DMS114 treated with DMSO at 0.1 percent for 48 hours (cell line): ENCODE data around the gene PGC.

ENCODE experiments used
- DNase-seq: peaks from one replicate; lab custom pipeline; 2025; ENCODE audit not compliant: unreplicated experiment; lab: John Stamatoyannopoulos, UW

PGC gene

DNA sequence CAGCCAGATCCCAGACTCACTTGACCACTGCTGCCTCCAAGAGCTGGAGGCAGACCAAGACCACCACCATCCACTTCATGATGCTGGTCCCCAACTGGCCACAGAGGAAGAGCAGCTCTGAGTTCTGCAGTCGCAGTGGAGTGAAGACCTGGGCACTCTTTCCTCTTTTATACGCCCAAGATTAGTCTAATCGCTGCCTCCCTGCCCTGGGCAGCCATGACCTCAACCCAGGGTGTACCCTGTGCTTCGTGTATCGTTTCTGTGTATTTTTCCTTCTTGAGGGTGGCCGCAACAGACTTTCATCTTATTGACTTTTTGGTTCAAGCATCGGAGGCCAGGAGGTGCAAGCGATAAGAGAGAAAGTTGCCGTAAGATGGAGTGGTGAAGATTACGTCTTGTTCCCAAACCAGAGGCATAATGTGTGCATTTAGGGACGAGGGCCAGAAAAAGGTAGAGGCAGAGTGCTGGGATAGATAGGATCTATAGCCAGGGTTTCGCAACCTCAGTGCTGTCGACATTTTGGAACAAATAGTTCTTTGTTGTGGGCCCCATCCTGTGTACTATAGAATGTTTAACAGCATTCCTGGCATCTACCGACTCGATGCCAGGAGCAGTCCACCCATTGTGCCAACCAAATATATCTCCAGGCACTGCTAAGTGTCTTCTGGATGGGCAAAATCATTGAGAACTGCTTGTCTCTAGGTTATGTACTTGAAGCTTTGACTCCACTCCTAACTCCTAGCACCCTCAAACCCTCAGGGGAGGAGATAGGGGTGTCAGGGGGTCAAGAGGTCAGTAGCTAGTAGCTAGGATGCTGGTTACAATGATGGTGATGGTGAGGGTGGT is at the start of gene PGC:
TSS of gene PGC (minus strand) at position 142 of the 846 bp plus-strand sequence. CDS start at position 79, 63 bp downstream.
- no peak for DNase-seq

DNA sequence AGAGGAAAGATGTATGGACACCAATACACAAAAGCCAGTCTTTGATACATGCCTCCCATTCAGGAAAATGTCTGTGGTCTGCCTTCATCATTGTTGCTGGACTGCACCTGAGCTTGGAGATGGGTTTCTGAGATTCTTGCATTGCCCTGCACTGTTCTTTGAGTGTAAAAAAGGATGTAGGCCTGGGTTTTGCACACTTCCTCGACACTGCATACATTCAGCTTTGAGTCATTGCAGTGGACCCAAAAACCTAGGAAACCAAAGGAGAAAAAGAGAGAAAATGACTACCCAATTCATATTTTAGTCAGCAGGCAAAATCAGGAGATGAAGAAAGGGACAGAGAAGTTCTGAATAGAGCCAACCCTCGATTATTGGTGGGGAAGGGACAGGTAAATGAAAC is 49.3 kb upstream of the PGC start:
- no peak for DNase-seq

DNA sequence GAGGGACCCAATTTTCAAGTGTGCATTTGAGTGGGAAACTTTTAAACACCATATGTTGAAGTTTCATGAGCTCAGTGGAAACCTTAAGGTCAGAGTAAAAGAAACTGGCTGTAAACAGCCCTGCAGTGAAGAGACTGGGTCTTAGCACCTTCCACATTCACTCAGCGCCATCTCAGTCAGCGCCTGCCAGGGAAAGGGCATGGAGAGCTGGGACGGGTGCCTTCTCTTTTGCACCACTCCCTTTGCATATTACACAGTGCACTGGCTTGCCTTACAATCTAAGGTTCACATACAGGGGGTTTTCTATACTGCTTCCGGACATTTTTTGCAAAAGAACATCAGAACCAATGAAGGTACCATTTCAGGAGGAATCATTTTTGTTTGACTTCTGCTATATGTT is 44.8 kb upstream of the PGC start:
- no peak for DNase-seq

DNA sequence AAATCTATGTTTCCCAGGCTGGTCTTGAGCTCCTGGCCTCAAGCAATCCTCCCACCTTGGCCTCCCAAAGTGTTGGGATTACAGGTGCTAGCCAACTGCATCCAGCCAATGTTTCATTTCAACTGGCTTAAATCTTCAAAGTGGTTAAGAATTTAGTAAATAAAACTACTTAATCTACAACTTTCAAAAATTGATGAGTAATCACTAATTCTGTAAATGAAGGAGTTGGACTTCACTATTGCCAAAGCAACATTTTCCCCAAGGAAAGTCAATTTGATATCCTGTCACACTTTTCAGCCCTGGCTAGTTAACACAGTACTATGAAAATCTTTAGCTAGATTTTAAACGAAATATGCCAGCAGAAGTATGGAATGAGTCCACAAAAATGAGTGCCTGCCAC is 44.1 kb upstream of the PGC start:
- no peak for DNase-seq

DNA sequence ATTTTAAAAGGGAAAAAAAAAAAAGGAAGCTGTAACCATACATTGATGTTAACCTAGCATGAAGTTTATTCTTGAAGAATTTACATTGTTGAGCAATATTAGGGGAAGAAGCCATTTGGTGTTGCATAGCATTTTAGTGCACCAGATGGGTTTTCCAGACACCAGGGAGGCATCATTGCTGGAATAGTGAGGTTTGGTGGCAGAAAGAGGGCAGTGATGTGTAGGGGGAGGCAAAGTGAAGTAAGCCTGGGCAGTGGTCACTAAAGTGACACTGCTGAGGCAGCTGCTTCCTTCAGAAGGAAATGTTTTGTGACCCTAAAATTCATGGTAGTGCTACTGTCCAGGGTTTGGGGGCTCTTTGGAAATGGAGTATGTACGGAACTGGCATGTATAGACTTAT is 42.8 kb upstream of the PGC start:
- no peak for DNase-seq

DNA sequence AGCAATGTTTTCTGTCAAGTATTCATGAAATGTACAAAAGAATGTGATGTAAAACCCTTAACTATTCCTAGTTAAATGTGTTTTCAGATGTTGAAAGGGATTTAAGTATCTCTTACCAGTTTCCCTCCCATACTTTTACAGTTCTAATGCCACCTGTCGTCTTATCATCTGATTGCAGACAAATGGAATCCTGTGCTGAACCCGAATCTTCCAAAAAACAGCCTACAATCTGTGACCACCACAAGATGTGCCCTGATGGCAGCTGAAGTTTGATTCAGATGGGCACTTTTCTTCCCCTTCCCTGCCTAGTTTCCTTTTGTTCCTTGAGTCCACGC is 42.2 kb upstream of the PGC start:
- DNase-seq, result no peak

DNA sequence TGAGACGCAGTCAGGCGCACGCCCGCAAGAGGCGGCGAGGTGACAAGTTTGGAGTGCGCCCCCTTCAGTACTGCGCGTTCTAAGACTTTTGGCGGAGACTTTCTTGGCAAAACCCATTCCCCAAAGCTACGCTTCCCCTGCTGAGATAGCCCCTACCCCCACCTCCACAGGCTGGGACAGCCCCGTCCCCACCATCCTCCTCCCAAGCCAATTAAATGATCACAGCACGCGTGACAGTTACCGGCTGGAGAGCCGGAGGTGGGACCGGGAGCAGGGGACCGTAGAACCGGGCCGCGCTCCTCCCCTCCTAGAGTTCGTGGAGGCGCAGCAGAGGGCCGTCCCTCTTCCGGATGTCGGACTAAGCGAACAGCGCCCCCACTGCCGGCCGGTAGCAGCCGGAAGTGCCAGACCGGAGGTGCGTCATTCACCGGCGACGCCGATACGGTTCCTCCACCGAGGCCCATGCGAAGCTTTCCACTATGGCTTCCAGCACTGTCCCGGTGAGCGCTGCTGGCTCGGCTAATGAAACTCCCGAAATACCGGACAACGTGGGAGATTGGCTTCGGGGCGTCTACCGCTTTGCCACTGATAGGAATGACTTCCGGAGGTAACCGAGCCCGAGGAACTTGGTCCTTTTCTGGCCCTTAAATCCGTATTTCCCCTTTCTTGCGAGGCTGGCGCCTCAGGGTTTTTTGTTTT is 40.2 kb upstream of the PGC start, which contains the start of gene TOMM6:
TSS of gene TOMM6 (plus strand) at position 476 of the 699 bp plus-strand sequence. CDS start at position 480, 4 bp downstream.
- peak; percentile 94 for DNase-seq

DNA sequence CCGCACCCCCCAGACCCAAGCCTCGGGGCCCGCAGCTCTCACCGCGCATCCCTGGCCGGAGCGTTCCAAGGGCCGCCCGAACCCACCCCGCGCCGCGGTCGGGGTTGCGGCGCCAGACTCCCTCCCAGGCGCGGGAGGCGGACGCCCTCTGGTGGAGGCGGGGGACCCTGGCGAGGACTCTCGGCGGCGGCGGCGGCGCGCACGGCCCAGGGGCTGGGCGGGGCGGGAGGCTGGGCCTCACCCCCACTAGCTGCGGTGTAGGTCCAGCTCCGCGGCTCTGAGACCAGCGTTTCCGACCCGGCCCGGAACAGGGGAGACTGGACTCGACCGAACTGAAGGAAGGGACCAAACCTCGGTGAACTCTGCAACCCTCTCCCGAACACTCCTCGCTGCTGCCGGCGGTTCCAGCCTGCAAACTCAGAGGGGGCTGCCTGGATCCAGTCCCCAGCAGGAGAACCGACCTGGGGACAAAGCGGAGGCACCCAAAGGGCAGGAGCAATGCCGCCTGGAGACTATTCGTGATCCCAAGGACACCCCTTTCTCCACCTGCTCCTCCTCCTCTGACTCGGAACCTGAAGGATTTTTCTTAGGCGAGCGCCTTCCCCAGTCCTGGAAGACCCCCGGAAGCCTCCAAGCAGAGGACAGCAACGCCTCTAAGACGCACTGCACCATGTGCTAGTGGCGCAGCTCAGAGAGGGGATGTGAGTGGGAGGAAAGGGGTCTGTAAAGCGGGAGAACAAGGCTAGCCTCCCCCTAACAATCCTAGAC is 39.4 kb upstream of the PGC start:
- peak; percentile 68 for DNase-seq

DNA sequence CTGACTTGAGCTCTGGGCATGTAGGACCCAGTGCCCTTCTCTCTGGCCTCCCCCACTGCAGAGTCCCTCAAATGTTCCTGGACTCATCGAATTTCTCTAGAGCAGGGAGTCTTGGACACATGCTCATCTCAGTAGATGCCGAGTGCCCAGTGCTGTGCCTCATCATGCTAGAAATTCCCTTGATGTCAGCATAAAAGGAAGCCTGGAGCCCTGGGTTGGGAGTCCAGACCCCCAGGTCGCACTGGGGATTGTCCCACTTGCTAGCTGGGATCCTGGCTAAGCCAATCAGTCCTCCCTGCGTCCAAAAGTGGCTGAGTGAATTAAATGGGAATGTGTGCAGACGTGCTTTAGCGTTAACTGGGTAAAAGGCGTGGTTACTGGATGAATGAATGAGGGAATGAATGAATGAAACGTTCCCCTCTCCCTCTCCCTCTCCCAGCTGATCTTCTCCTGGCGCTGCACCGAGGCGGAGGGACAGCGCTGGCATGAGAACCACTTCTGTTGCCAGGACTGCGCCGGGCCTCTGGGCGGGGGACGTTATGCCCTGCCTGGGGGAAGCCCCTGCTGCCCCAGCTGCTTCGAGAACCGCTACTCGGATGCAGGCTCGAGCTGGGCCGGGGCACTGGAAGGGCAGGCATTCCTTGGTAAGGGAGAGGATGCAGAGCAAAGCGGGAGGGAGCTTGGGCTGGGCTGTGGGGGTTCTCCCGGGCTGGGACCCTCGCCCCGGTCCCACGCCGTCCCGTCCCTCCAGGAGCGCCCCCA is 38.7 kb upstream of the PGC start:
- DNase-seq, result no peak

DNA sequence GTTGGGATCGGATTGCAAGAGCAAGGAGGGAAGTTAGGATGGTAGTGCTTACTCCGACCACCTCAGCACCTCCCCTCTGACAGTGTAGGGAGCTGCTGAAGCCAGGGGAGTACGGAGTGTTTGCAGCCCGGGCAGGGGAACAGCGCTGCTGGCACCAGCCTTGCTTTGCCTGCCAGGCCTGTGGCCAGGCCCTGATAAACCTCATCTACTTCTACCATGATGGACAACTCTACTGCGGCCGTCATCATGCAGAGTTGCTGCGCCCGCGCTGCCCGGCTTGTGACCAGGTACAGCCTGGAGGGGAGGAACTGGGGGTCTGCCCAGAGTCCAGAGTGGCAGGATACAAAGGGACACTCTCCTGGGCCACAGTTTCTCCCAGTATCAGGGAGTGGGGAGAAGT is 38.1 kb upstream of the PGC start:
- no peak for DNase-seq

DNA sequence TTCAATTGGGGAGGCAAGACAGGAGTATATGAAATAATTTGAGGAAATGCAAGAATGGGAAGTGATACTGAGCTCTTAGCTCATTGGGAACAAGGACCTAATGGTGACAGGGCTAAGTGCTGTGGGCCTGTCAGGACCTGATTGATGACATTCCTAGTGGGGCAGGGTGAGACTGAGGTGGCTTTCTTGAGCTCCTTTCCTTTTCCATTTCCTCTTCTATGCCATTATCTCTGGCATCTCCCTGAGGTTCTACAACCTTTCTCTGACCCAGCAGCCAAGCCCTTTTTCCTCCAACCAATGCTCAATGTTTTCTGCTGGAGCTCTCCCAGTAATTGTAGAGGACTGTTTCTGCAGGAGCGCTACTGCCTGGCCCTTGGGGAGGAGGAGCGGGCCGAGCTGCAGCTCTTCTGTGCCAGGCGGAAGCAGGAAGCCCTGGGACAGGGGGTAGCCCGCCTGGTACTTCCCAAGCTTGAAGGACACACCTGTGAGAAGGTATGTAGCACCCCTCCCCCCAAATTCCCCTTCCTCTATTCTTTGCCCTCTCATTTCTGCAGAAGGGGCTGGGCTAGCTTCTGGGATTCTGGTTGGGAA is 37.5 kb upstream of the PGC start:
- no peak for DNase-seq

DNA sequence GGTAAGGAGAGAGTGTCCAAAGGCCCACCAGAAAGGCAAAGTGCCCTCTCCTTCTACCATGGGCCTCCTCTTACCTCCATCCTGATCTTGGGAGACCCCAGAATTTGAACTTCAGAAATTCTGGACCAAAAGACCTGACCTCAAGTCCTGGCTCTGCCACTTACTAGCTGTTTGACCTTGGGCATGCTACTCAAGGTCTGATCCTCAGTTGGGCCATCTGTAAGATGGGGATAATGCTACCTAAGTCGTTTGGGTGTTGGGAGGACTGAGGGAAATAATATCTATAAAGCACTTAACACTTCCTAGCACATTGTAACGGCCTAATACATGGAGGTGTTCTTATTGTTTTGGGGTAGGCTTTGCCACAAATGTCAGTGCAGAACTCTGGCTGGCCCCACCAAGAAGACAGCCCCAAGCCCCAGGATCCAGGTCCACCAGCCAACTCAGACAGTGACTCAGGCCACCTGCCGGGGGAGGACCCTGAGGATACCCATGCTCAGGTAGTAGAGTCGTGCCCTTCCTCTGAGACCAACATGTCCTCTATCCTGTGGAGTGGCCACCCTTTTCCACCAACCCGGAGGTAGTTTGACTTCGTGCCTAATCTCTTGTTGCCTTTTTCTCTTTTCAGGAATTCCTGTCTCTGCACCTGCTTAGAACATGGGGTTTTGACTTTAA is 36.0 kb upstream of the PGC start:
- no peak for DNase-seq

DNA sequence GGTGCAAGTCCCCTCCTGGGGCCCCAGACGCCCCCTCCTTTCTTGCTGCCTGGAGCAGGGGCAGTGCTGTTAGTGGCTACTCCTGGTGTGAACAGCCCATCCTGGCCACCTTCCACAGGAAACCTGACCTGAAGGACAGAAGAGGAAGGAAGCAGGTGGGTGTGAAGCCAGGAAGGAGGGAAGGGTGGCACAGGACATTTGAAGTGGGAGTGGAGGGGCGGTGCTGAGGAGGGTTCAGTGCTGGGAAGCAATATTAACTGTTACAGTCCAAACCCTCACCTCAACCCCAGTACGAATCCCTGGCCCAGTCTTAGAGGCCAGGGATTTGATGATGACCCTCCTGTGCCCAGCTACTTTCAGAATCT is 34.2 kb upstream of the PGC start:
- no peak for DNase-seq

DNA sequence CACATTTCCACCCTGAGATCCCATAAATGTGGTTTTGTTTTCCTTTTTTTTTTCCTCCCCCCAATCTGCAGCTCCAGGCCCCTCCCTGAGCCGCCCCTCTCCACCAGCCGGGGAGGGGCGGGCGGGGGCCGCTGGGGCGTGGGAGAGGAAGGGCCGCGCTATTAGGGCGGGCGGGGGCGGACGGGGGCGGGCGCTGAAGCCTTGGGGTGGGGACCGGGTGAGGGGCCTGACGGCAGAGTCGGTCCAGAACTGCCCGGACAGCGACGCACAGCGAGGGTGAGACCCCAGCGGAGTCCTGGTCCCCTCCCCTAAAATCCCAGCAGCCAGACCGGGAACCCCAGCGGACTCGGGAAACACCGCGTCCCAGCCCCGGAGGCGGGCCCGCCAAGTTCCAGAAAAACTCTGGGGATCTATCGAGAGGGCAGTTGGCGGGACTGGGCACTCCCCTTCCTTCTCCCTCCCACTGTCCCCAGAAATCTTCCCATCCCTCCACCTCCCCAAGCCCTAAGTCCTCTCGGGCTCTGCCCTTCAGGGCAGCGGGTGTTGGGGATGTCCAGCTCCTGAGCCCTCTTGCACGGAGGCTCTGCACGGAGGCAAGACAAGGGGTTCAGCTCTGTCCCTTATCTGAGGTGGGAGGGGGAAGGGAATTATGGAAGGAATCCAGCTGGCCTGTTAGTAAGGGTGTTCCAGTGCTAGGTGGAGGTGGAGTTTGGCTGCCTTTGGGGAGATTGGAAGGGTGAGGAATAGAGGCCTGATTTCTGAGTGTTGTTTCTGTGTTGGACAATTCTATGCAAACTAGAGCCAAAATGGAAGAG is 33.6 kb upstream of the PGC start, which contains the start of gene PRICKLE4:
TSS of gene PRICKLE4 (plus strand) at position 232 of the 815 bp plus-strand sequence. CDS start 2,692 bp downstream, outside the sequence.
- DNase-seq, result no peak

DNA sequence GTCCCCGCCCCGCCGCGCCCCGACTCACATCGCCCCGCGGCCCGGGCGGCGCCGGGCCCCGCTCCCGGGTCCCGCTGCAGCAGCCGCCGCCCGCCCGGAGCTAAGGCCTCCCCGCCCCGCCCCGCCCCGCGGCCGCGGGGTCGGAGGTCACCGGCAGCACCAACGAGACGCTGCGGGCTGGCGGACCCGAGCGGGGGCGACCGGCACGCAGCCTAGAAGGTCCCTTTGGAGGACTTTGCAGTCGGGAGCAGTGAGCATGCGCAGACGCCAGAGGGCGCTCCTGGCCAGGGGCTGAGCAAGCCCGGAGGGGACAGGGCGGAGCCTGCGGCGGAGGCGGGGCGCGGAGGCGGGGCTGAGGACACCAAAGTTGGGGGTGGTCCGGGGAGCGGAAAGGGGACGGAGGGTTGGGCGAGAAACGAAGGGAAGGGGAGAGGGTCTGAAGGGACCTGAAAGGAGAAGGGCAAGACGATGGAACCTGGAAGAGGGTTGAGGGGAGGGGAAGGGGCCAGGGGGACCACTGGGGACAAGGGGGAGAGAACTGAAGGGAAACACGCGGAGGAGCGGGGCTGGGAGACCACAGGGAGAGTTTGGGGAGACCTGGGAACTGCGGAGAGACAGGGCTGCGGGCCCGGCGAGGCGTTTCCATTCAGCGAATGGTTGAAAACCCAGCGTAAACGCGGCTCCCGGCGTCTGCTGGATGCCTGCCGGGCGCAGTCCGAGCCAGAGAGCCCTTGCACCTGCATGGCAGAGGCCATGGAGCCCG is 32.8 kb upstream of the PGC start, which contains the start of gene FRS3:
TSS of gene FRS3 (minus strand) at position 113 of the 763 bp plus-strand sequence. CDS start 2,913 bp downstream, outside the sequence.
- DNase-seq, result peak; percentile 91

DNA sequence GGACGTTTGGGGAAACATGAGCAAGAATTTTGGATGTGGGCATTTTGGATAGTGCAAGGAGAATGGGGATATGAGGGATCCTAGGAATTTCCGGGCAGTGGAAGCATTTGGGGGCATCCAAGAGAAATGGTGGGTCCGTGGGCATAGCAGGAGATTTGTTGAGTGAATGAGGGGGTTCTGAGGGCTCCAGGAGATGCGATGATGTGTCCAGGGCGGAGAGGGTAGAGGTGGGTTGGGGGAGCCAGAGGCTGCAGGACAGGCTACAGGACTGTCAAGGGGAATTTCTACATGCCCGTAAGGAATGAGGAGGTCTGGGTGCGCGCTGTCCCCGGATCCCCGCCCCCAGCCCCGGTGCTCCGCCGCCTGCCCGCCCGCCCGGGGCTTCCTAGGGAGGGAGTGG is 32.1 kb upstream of the PGC start:
- no peak for DNase-seq

DNA sequence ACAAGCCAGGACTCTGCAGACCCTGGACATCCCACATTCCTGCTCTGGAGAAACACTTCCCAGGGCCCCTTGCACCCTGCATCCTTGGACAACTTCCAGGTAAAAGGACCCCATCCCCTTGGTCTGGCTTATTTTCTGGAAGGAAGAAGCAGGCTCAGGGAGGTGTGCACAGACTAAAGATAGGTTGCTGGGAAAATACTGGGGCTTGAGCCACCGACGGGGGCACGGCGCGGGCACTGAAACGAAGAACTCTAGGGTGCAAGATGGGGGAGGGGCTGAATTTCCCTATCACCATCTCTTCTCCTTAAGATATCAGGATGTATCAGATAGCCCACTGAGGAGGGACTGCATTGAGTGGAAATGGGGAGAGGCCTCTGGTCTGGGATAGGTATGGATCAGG is 31.7 kb upstream of the PGC start:
- DNase-seq, result no peak

DNA sequence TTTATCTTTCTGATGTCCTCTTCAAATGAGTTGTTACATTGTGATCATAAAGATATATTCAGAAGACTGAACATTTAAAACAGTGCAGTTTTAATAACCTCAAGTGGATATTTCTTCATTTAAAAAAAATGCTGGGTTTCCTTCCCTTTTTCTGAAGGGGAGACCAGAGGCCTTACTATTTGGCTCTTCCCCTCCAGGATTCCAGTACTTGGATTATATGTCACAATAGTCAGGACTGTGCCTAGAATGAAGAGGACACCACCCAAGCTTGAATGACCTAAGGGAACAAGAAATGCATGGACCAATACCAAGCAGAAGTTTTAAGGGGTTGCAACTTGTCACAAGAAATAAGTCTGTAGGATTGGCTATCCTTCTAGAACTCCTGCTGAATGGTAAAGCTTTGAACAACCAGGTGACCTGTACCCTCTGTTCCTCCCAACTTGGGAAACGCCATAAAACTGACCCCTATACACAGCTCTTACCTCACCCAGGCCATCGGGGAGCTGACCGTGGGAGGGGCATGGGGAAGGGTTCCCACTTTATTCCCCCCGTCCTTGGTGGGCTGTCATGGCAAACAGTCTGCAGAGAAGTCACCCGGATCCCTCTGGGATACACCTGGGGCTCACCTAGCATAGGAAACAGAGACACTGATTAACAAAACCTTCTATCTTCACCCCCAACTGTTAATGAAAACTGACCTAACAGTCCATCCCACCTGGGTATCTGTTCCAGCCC is 30.5 kb upstream of the PGC start:
- DNase-seq, result no peak
